HEK293T (cell line): Measurements from ENCODE around the gene ARHGAP21.

Source experiments
- ARNT ChIP-seq: fragments of 450-650 bp; IDR thresholded peaks from 2 replicates; pipeline ENCODE4 v1.6.1; 2017; ENCODE audit warnings: mild to moderate bottlenecking
- BHLHE40 ChIP-seq: fragments of 450-650 bp; IDR thresholded peaks from 2 replicates; pipeline ENCODE4 v1.6.1; 2016; ENCODE audit warnings: mild to moderate bottlenecking, moderate library complexity, borderline replicate concordance
- FOXM1 ChIP-seq: fragments of 450-650 bp; IDR thresholded peaks from 2 replicates; pipeline ENCODE4 v1.6.1; 2017; ENCODE audit warnings: mild to moderate bottlenecking, borderline replicate concordance
- L3MBTL2 ChIP-seq: fragments of 450-650 bp; conservative IDR thresholded peaks from 2 replicates; pipeline ENCODE4 v1.6.1; 2016; ENCODE audit warnings: mild to moderate bottlenecking
- LEF1 ChIP-seq: fragments of 450-650 bp; IDR thresholded peaks from 2 replicates; pipeline ENCODE4 v1.6.1; 2017; ENCODE audit warnings: mild to moderate bottlenecking, borderline replicate concordance
- SP1 ChIP-seq: fragments of 450-650 bp; IDR thresholded peaks from 2 replicates; pipeline ENCODE4 v1.6.1; 2017

GRCh38 chr10:24681572-24682088 lies 42.1 kb downstream of the ARHGAP21 start:
- TF ChIP-seq BHLHE40 (no peak), ARNT (no peak), L3MBTL2 (peak; percentile 49; the same call in 1 of the 2 replicates), LEF1 (no peak), SP1 (no peak), FOXM1 (no peak)
